Keratinocyte (primary cell): Measurements from ENCODE around the gene FGF16. TPM values are rescaled to one million over a fixed set of nuclear protein-coding genes. Genes with fewer than 3 reads are reported as not detected.

ENCODE experiments used
- DNase-seq: peaks from one replicate; pipeline ENCODE4 v3.0.0-alpha.2; 2011; ENCODE audit warnings: low read depth, missing footprints, low spot score
- FAIRE-seq: peaks from 2 replicates; lab custom pipeline; 2011; peaks lifted over from hg19 to GRCh38; lab: Jason Lieb, UNC
- H2AFZ ChIP-seq: 2 replicates; pipeline ENCODE4 v1.6.0; 2012; ENCODE audit warnings: low read length, control low read depth, inconsistent platforms; ENCODE audit not compliant: control insufficient read depth
- H3K27ac ChIP-seq: 2 replicates; pipeline ENCODE4 v1.5.1; 2011; ENCODE audit warnings: low read length; ENCODE audit not compliant: control insufficient read depth, insufficient read depth
- H3K27me3 ChIP-seq: 3 replicates; pipeline ENCODE4 v1.6.0; 2011; ENCODE audit warnings: low read length; ENCODE audit not compliant: control insufficient read depth, insufficient read depth; ENCODE audit errors: extremely low read depth
- H3K36me3 ChIP-seq, 2 experiments: 2 replicates in 1 of 2; 3 replicates in 1 of 2; pipeline ENCODE4 v1.5.1; 2011; ENCODE audit warnings: low read length in 2 of 2, mild to moderate bottlenecking in 1 of 2; ENCODE audit not compliant: control insufficient read depth in 2 of 2, insufficient read depth in 2 of 2; ENCODE audit errors: extremely low read depth in 1 of 2
- H3K4me1 ChIP-seq: 3 replicates; pipeline ENCODE4 v1.5.1; 2011; ENCODE audit warnings: low read length; ENCODE audit not compliant: control insufficient read depth, insufficient read depth; ENCODE audit errors: extremely low read depth
- H3K4me2 ChIP-seq: 3 replicates; pipeline ENCODE4 v1.6.0; 2011; ENCODE audit warnings: low read depth, low read length; ENCODE audit not compliant: control insufficient read depth, insufficient read depth; ENCODE audit errors: extremely low read depth
- H3K4me3 ChIP-seq, 3 experiments: fragments of 200-600 bp in 1 of 3; sonication (generic) in 1 of 3; 2 replicates in 2 of 3; 3 replicates in 1 of 3; pipeline ENCODE4 v1.5.1; 2011 to 2016; ENCODE audit warnings: low read length in 3 of 3, mild to moderate bottlenecking in 3 of 3, control low read depth in 2 of 3, inconsistent platforms in 1 of 3, low read depth in 1 of 3, mixed read lengths in 1 of 3, mixed run types in 1 of 3, moderate library complexity in 1 of 3; ENCODE audit not compliant: control insufficient read depth in 2 of 3, insufficient read depth in 2 of 3; ENCODE audit errors: extremely low read depth in 1 of 3
- H3K79me2 ChIP-seq: 2 replicates; pipeline ENCODE4 v1.6.0; 2012; ENCODE audit warnings: low read length; ENCODE audit not compliant: control insufficient read depth, insufficient read depth
- H3K9ac ChIP-seq: 3 replicates; pipeline ENCODE4 v1.6.0; 2011; ENCODE audit warnings: low read length; ENCODE audit not compliant: control insufficient read depth, insufficient read depth; ENCODE audit errors: extremely low read depth
- H3K9me1 ChIP-seq: 3 replicates; pipeline ENCODE4 v1.6.0; 2011; ENCODE audit warnings: low read length; ENCODE audit not compliant: control insufficient read depth, insufficient read depth; ENCODE audit errors: extremely low read depth
- H3K9me3 ChIP-seq: 2 replicates; pipeline ENCODE4 v1.5.1; 2012; ENCODE audit warnings: low read depth, low read length; ENCODE audit not compliant: control insufficient read depth
- H4K20me1 ChIP-seq: 3 replicates; pipeline ENCODE4 v1.6.0; 2011; ENCODE audit warnings: low read length; ENCODE audit not compliant: control insufficient read depth, insufficient read depth; ENCODE audit errors: extremely low read depth
- EZH2 ChIP-seq: IDR thresholded peaks from one replicate; pipeline ENCODE4 v1.6.1; 2012; ENCODE audit warnings: inconsistent platforms, mild to moderate bottlenecking, low read length, moderate library complexity
- dilution Hi-C: fragments of 300-500 bp; cut with MboI; formaldehyde crosslinking; loops from one replicate; pipeline ENCODE4 v1.7.0; 2020; ENCODE audit warnings: low sequenced_read_pairs; ENCODE audit not compliant: extremely low pct_ligation_motif_present
- polyA plus RNA-seq, 5 experiments: library from polyadenylated mRNA; depleted of rRNA in 3 of 5; stranded (reverse) in 3 of 5; stranded (forward) in 1 of 5; unstranded in 1 of 5; fragments of >200 nt; gene quantifications; 1 replicate in 1 of 5; 2 replicates in 3 of 5; 3 replicates in 1 of 5; pipeline versions ENCODE4 v1.2.1 to v1.2.3, GENCODE V29; 2011 to 2012; ENCODE audit warnings: missing spikeins in 2 of 5, low read depth in 1 of 5, low replicate concordance in 1 of 5
- TF ChIP-seq, protein P1 (sequence below), 3 experiments: IDR thresholded peaks in 1 of 3; conservative IDR thresholded peaks in 1 of 3; optimal IDR thresholded peaks in 1 of 3; 2 replicates in 2 of 3; 3 replicates in 1 of 3; pipeline versions ENCODE3 to v1.5.1; 2011; ENCODE audit warnings: low read length in 3 of 3, mild to moderate bottlenecking in 3 of 3, moderate library complexity in 2 of 3, control low read depth in 1 of 3, inconsistent platforms in 1 of 3; ENCODE audit not compliant: insufficient read depth in 2 of 3; ENCODE audit errors: extremely low read depth in 1 of 3

Gene FGF16
- polyA plus RNA-seq, 1 donor (not counting 4 experiments of a cell fraction or from before 2014, with no cell fraction given): not detected

DNA sequence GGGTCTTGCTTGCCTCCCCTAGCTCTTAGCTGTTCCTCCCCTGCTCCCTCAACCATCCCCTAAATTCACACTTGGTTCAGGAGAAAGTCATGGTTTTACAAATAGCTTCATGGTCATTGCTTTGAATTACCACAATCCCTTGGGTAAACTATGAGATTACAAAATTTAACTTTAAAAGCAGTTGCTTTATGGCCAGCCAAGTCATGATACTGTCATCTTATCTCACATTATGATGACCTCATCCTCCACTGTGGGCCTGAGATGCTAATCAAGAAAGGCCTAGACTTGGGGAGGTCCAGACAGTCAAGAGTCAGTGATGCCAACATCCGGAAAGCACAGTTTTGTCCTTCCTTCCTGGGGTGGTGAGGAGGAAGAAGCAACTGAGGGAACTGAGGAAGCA, 10.5 kb upstream of the FGF16 start:
- DNase-seq (no peak), FAIRE-seq (no peak)
- Histone ChIP-seq H3K4me3 (no peak overlapping the region), H3K9ac (no peak overlapping the region), H3K4me1 (no peaks in the 10 kb centered on the region), H3K27me3 (no peaks in the 10 kb centered on the region), H3K9me1 (no peaks in the 10 kb centered on the region), H3K9me3 (no peaks in the 10 kb centered on the region), H4K20me1 (no peaks in the 10 kb centered on the region), H3K36me3 (no peaks in the 10 kb centered on the region), H3K79me2 (no peaks in the 10 kb centered on the region), H2AFZ (no peak overlapping the region), H3K4me2 (no peak overlapping the region), H3K27ac (no peak overlapping the region)
- dilution Hi-C loops: no loop called here
- TF ChIP-seq EZH2: no peak
- TF ChIP-seq, protein P1, sequence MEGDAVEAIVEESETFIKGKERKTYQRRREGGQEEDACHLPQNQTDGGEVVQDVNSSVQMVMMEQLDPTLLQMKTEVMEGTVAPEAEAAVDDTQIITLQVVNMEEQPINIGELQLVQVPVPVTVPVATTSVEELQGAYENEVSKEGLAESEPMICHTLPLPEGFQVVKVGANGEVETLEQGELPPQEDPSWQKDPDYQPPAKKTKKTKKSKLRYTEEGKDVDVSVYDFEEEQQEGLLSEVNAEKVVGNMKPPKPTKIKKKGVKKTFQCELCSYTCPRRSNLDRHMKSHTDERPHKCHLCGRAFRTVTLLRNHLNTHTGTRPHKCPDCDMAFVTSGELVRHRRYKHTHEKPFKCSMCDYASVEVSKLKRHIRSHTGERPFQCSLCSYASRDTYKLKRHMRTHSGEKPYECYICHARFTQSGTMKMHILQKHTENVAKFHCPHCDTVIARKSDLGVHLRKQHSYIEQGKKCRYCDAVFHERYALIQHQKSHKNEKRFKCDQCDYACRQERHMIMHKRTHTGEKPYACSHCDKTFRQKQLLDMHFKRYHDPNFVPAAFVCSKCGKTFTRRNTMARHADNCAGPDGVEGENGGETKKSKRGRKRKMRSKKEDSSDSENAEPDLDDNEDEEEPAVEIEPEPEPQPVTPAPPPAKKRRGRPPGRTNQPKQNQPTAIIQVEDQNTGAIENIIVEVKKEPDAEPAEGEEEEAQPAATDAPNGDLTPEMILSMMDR (optimal IDR thresholded peaks at IDR 0.05 in 1 of 3, IDR thresholded peaks at IDR 0.05 in 1 of 3, conservative IDR thresholded peaks at IDR 0.05 in 1 of 3; ENCODE audit: extremely low read depth in 1 of 3, insufficient read depth in 2 of 3, low read length in 3 of 3): no peak

- no peak for FAIRE-seq
- no peaks in the 10 kb centered on the region for H3K9me3 ChIP-seq
- H3K4me2 ChIP-seq: no peak overlapping the region
- H3K27me3 ChIP-seq: no peaks in the 10 kb centered on the region
- no peak overlapping the region for H3K4me3 ChIP-seq
- H3K9ac ChIP-seq: no peak overlapping the region
- TF ChIP-seq, protein P1 (optimal IDR thresholded peaks at IDR 0.05 in 1 of 3, IDR thresholded peaks at IDR 0.05 in 1 of 3, conservative IDR thresholded peaks at IDR 0.05 in 1 of 3; ENCODE audit: extremely low read depth in 1 of 3, insufficient read depth in 2 of 3, low read length in 3 of 3): no peak
- TF ChIP-seq EZH2: no peak
- H3K36me3 ChIP-seq: no peaks in the 10 kb centered on the region
- no peaks in the 10 kb centered on the region for H4K20me1 ChIP-seq
- H3K4me1 ChIP-seq: no peaks in the 10 kb centered on the region
- DNase-seq: no peak
- H2AFZ ChIP-seq: no peak overlapping the region
- dilution Hi-C loops: no loop called here
- H3K79me2 ChIP-seq: no peaks in the 10 kb centered on the region
- no peaks in the 10 kb centered on the region for H3K9me1 ChIP-seq
- H3K27ac ChIP-seq: no peak overlapping the region
These were observed 6.9 kb upstream of the FGF16 start for GRCh38 chrX:77440330-77440729.
